Uterus (tissue), 2 donors: ENCODE data around the gene TUT4.

Experiments used
- CTCF ChIP-seq, 4 experiments: fragments of 200-600 bp in 2 of 4; fragments of 450-650 bp in 2 of 4; sonication (generic) in 2 of 4; IDR thresholded peaks; one replicate each; pipeline ENCODE4 v1.5.1; 2016 to 2019; ENCODE audit warnings: antibody characterized with exemption in 4 of 4, mild to moderate bottlenecking in 2 of 4, moderate library complexity in 1 of 4
- POLR2A ChIP-seq, 2 donors: fragments of 450-650 bp; IDR thresholded peaks; one replicate each; pipeline ENCODE4 v1.6.1; 2016; ENCODE audit warnings: antibody characterized with exemption in 2 of 2, mild to moderate bottlenecking in 1 of 2, moderate library complexity in 1 of 2

GRCh38 chr1:52474807-52475206 is 78.1 kb downstream of the TUT4 start:
- no peak for TF ChIP-seq CTCF (IDR thresholded peaks at IDR 0.05)
- no peak for TF ChIP-seq POLR2A (IDR thresholded peaks at IDR 0.05)
